ENCODE measurements around the gene GIPC2.
"Not testable (repeated sequence)": the region's sequence is repeated elsewhere in the genome, so short reads cannot be mapped to it uniquely, and the experiment has no call there.

GIPC2 gene

GRCh38 chr1:78045926-78046778, at the start of gene GIPC2:
Gene GIPC2 (plus strand): TSS chr1:78045966. CDS start chr1:78046095, 129 bp downstream.
- no peak for DNase-seq

GRCh38 chr1:77996734-77997133, 49.0 kb upstream of the GIPC2 start:
- DNase-seq, result no peak

GRCh38 chr1:78000536-78000935, 45.2 kb upstream of the GIPC2 start:
- not testable (repeated sequence) for DNase-seq

- peak in 1 of 3 experiments; percentile 61 for DNase-seq
These were observed 42.6 kb upstream of the GIPC2 start for GRCh38 chr1:78003070-78003746.

- DNase-seq, result peak in 2 of 3 experiments; percentile 56 to 80
These were observed 41.7 kb upstream of the GIPC2 start for GRCh38 chr1:78003882-78004718.

- DNase-seq, result peak in 2 of 3 experiments; percentile 63 to 94
These were observed 40.9 kb upstream of the GIPC2 start, which contains the start of gene DNAJB4 for GRCh38 chr1:78004719-78005447. Gene DNAJB4 (plus strand): TSS chr1:78004939. CDS start chr1:78005111, 172 bp downstream.

- DNase-seq, result no peak
These were observed 40.4 kb upstream of the GIPC2 start for GRCh38 chr1:78005448-78005722.

GRCh38 chr1:78005755-78006154, 40.0 kb upstream of the GIPC2 start:
- DNase-seq, result peak in 1 of 3 experiments; percentile 37

GRCh38 chr1:78006521-78006920, 39.2 kb upstream of the GIPC2 start:
- DNase-seq, result no peak

- no peak for DNase-seq
These were observed 38.0 kb upstream of the GIPC2 start for GRCh38 chr1:78007677-78008341.

GRCh38 chr1:78009276-78009675, 36.5 kb upstream of the GIPC2 start:
- no peak for DNase-seq

- no peak for DNase-seq
These were observed 35.9 kb upstream of the GIPC2 start for GRCh38 chr1:78009836-78010235.

GRCh38 chr1:78011050-78011449, 34.7 kb upstream of the GIPC2 start:
- no peak for DNase-seq

GRCh38 chr1:78015148-78015547, 30.6 kb upstream of the GIPC2 start:
- no peak for DNase-seq

- no peak for DNase-seq
These were observed 26.7 kb upstream of the GIPC2 start for GRCh38 chr1:78019024-78019423.

- not testable (repeated sequence) for DNase-seq
These were observed 24.6 kb upstream of the GIPC2 start for GRCh38 chr1:78021134-78021533.

- DNase-seq, result no peak
These were observed 16.0 kb upstream of the GIPC2 start for GRCh38 chr1:78029793-78030192.

- no peak for DNase-seq
These were observed 12.6 kb upstream of the GIPC2 start for GRCh38 chr1:78032996-78033796.

GRCh38 chr1:78033797-78034172, 12.0 kb upstream of the GIPC2 start:
- no peak for DNase-seq

- no peak for DNase-seq
These were observed 10.6 kb upstream of the GIPC2 start for GRCh38 chr1:78035121-78035520.

- DNase-seq, result no peak
These were observed 9.3 kb upstream of the GIPC2 start for GRCh38 chr1:78036450-78036849.
